Lower leg skin (tissue), 4 donors: ENCODE data around the gene SLX9. TPM values are rescaled to one million over a fixed set of nuclear protein-coding genes. Genes with fewer than 3 reads are reported as not detected.
"Not testable (repeated sequence)": the region's sequence is repeated elsewhere in the genome, so short reads cannot be mapped to it uniquely, and the experiment has no call there.

Source experiments
- DNase-seq, 2 donors: peaks; one replicate each; pipeline ENCODE4 v3.0.0-alpha.2; 2019; ENCODE audit warnings: low spot score in 2 of 2
- H3K4me3 ChIP-seq: fragments of 200-600 bp; sonication (generic); 2 replicates; pipeline ENCODE4 v1.5.1; 2017; ENCODE audit warnings: mild to moderate bottlenecking, low read depth; ENCODE audit not compliant: poor library complexity, severe bottlenecking
- POLR2A ChIP-seq, 2 donors: fragments of 450-650 bp; IDR thresholded peaks; one replicate each; pipeline ENCODE4 v1.6.1; 2016 to 2017; ENCODE audit warnings: antibody characterized with exemption in 2 of 2, mild to moderate bottlenecking in 1 of 2, moderate library complexity in 1 of 2
- WGBS, 2 donors: methylation state at CpG; one replicate each; pipeline ENCODE4 v1.1.5; 2018; 5-methylcytosine and 5-hydroxymethylcytosine counted together
- intact Hi-C: fragments of 100-400 bp; cut with DNase I; formaldehyde crosslinking; loops from one replicate; pipeline ENCODE4 v1.15.0; 2023; ENCODE audit warnings: low total_unique reads
- total RNA-seq, 4 donors: library from RNA; depleted of rRNA; stranded (reverse); fragments of >200 nt; gene quantifications; one replicate each; pipeline ENCODE4 v1.1.0, GENCODE V29; 2016
- TF ChIP-seq, protein P1 (sequence below), 3 donors: fragments of 450-650 bp; IDR thresholded peaks; one replicate each; pipeline ENCODE4 v1.5.1; 2016; ENCODE audit warnings: antibody characterized with exemption in 3 of 3, mild to moderate bottlenecking in 3 of 3, moderate library complexity in 2 of 3

SLX9 gene
- total RNA-seq, 4 donors from 2014 or later = 19.0 to 36.4 (median 31.6) TPM

- peak in 1 of 2 donors; percentile 82 for DNase-seq
- intact Hi-C loops = no loop called here
- H3K4me3 ChIP-seq = no peak overlapping the region
- TF ChIP-seq, protein P1, sequence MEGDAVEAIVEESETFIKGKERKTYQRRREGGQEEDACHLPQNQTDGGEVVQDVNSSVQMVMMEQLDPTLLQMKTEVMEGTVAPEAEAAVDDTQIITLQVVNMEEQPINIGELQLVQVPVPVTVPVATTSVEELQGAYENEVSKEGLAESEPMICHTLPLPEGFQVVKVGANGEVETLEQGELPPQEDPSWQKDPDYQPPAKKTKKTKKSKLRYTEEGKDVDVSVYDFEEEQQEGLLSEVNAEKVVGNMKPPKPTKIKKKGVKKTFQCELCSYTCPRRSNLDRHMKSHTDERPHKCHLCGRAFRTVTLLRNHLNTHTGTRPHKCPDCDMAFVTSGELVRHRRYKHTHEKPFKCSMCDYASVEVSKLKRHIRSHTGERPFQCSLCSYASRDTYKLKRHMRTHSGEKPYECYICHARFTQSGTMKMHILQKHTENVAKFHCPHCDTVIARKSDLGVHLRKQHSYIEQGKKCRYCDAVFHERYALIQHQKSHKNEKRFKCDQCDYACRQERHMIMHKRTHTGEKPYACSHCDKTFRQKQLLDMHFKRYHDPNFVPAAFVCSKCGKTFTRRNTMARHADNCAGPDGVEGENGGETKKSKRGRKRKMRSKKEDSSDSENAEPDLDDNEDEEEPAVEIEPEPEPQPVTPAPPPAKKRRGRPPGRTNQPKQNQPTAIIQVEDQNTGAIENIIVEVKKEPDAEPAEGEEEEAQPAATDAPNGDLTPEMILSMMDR (IDR thresholded peaks at IDR 0.05) = no peak
- no peak for TF ChIP-seq POLR2A (IDR thresholded peaks at IDR 0.05)
- WGBS, 2 donors = 78 to 80% methylated on average over 26 to 28 of the region's 28 CpGs
Observed at GRCh38 chr21:45020629-45021427, 81.0 kb downstream of the SLX9 start.

DNA sequence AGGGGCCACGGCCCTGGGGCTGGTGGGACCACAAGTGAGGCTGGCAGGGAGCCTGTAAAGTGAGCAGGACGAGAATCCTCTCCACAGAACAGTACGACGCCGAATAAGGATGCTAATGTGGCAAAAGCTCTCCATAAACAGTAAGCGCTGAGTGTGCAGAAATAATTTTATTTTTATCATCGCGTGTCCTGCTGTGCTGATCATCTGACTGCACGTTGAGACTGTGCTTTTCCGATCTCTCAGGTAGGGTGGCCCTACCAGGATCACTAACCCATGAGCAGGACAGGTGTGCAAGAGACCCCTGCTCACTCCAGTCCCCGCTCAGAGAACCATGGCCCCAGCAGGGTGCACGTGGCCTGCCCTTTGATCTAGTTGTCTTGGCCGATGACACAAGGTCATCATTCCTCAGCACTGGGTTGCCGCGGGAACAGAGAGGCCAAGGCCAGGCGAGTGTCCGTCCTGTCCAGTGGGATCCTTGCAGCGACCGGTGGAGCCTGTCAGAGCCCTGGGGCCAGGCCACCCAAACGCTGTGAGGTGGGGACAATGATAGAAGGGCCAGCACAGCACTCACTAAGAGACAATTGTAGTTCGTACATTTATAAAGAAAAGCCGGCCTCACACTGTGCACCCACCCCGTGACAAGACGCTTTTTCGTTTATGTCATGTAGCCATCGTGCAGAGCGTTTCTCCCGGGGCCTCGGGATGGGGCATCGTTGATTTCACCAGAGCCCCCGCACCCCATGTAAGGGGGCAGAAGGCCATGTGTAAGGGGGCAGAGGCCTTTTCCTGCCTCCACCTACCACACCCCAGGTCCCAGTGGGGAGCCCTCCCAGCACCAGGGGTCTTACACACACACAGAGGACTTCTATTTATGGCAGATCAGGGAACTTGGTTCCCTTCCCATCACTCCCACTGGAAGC, 81.9 kb downstream of the SLX9 start:
- TF ChIP-seq, protein P1 (IDR thresholded peaks at IDR 0.05) = no peak
- no peak for TF ChIP-seq POLR2A (IDR thresholded peaks at IDR 0.05)
- peak in 1 of 2 donors; percentile 68 for DNase-seq
- intact Hi-C loops = no loop called here
- no peak overlapping the region for H3K4me3 ChIP-seq
- WGBS, 2 donors = 85 to 91% methylated on average over 30 of the region's 31 CpGs

DNA sequence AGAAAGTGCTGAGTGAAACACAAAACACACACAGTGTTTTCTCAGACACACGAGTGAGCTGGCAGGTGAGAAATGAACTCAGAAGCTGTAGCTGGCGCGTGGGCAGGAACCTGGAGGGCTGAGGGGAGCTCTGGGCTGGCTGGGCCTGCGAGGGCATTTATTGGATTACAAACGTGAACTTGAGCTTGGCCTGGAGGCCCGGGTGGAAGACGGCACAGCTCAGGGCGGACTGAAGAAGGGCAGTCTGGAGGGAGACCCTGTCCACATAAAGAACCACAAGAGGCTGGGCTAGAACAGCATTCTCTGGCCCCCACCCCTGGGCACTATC, 82.5 kb downstream of the SLX9 start:
- DNase-seq = peak in 1 of 2 donors; percentile 73
- intact Hi-C loops = no loop called here
- TF ChIP-seq, protein P1 (IDR thresholded peaks at IDR 0.05) = no peak
- no peak for TF ChIP-seq POLR2A (IDR thresholded peaks at IDR 0.05)
- 75 to 87% methylated on average over 8 of the region's 8 CpGs for WGBS, 2 donors
- H3K4me3 ChIP-seq = no peak overlapping the region

DNA sequence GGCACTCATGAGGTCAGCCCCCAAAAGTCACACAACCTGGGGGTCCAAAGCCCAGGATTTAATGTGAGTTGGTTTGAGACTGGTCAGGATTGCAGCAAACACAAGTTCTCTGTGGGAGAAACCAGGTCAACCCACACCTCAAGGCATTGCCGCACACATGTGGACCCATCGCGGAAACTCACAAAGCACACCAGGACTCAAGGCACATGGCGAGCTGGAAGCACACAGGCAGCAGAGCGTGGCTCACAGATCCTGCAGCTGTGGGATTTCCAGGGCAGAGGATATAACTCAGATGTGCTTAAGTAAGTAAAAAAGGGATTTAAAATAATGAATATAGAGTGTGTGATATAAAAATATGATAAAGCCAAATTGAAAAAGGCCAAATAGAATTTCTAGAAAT, 82.9 kb downstream of the SLX9 start:
- intact Hi-C loops = no loop called here
- WGBS, 2 donors = 89 to 97% methylated on average over 5 of the region's 5 CpGs

GRCh38 chr21:45024516-45024915, 84.7 kb downstream of the SLX9 start:
- peak in 1 of 2 donors; percentile 15 for DNase-seq
- intact Hi-C loops, H3K4me3 ChIP-seq: not testable (repeated sequence)
- WGBS, 2 donors = 89 to 91% methylated on average over 4 of the region's 4 CpGs

More for the DNA sequence above, 82.9 kb downstream of the SLX9 start:
- TF ChIP-seq, protein P1 (IDR thresholded peaks at IDR 0.05) = no peak
- TF ChIP-seq POLR2A (IDR thresholded peaks at IDR 0.05) = no peak
- DNase-seq = peak in 1 of 2 donors; percentile 67
- no peak overlapping the region for H3K4me3 ChIP-seq
